Activated naive CD8-positive, alpha-beta T cell treated with anti-CD3 and anti-CD28 coated beads, Interleukin-2, amount 50 U/mL, for 16 hours (primary cell): ENCODE measurements around the gene SMIM10.
"Not testable (repeated sequence)": the region's sequence is repeated elsewhere in the genome, so short reads cannot be mapped to it uniquely, and the experiment has no call there.

Experiments used
- DNase-seq: peaks from one replicate; pipeline ENCODE4 v3.0.0-alpha.2; 2020; ENCODE audit warnings: low read depth, low spot score

The SMIM10 gene

GRCh38 chrX:135010921-135011320, 20.1 kb downstream of the SMIM10 start:
- DNase-seq, result no peak

- DNase-seq, result no peak
Measured at GRCh38 chrX:135015523-135016245, 24.9 kb downstream of the SMIM10 start.

DNA sequence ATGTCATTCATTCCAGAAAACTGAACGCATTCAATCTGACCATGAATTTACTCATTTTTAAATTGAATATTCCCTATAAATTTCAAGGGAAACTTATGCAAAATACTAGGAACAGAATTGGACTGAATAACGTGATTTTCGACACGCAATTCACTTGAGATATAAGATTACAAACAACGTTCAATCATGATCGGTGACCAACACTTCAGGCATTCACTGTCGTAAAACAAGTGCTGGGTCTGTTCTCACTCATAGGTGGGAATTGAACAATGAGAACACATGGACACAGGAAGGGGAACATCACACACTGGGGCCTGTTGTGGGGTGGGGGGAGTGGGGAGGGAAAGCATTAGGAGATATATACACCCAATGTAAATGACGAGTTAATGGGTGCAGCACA, 29.1 kb downstream of the SMIM10 start:
- not testable (repeated sequence) for DNase-seq

GRCh38 chrX:135023791-135024190, 33.0 kb downstream of the SMIM10 start:
- DNase-seq, result not testable (repeated sequence)

GRCh38 chrX:135024526-135024925, 33.7 kb downstream of the SMIM10 start:
- no peak for DNase-seq

DNA sequence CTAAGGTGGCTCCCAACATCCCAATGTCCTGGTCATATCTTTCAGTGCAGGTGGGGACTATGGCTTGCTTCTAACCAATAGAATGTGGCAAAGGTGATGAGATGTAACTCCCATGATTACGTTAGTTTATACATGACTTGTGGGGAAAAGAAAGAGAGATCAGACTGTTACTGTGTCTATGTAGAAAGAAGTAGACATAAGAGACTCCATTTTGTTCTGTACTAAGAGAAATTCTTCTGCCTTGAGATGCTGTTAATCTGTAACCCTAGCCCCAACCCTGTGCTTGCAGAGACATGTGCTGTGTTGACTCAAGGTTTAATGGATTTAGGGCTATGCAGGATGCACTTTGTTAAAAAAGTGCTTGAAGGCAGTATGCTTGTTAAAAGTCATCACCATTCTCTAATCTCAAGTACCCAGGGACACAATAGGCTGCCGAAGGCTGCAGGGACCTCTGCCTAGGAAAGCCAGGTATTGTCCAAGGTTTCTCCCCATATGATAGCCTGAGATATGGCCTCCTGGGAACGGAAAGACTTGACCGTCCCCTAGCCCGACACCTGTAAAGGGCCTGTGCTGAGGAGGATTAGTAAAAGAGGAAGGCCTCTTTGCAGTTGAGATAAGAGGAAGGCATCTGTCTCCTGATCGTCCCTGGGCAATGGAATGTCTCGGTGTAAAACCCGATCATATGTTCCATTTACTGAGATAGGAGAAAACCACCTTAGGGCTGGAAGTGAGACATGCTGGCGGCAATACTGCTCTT, 39.6 kb downstream of the SMIM10 start:
- DNase-seq, result not testable (repeated sequence)

GRCh38 chrX:135041149-135042123, 50.6 kb downstream of the SMIM10 start:
- not testable (repeated sequence) for DNase-seq
